GM23338 (cell line): ENCODE data around the gene EFR3B. TPM values are rescaled to one million over a fixed set of nuclear protein-coding genes. Genes with fewer than 3 reads are reported as not detected.

Experiments
- ATAC-seq: fragments of 200-7000 bp; cut with Tn5 transposase; 3 replicates; pipeline ENCODE4 v1.9.1; 2020
- DNase-seq: peaks from one replicate; pipeline ENCODE4 v3.0.0-alpha.2; 2015; ENCODE audit warnings: low spot score
- H2AFZ ChIP-seq: fragments of 200-600 bp; sonication (generic); 2 replicates; pipeline ENCODE4 v1.8.0; 2016; ENCODE audit warnings: antibody characterized with exemption, mild to moderate bottlenecking, moderate library complexity
- H3F3A ChIP-seq: fragments of 200-600 bp; sonication (generic); replicated peaks from 2 replicates; pipeline ENCODE4 v1.8.0; 2017; ENCODE audit warnings: antibody characterized with exemption, mixed run types, low read depth
- H3K27ac ChIP-seq: fragments of 200-600 bp; sonication (generic); 2 replicates; pipeline ENCODE4 v1.6.1; 2016; ENCODE audit warnings: low read depth
- H3K27me3 ChIP-seq: fragments of 200-600 bp; sonication (generic); 2 replicates; pipeline ENCODE4 v1.8.0; 2016; ENCODE audit warnings: mild to moderate bottlenecking, mixed run types, moderate library complexity; ENCODE audit not compliant: insufficient read depth
- H3K36me3 ChIP-seq: fragments of 200-600 bp; sonication (generic); 2 replicates; pipeline ENCODE4 v1.8.0; 2016; ENCODE audit warnings: mild to moderate bottlenecking; ENCODE audit not compliant: insufficient read depth
- H3K4me1 ChIP-seq: fragments of 200-600 bp; sonication (generic); 2 replicates; pipeline ENCODE4 v1.8.0; 2016; ENCODE audit warnings: mild to moderate bottlenecking, moderate library complexity; ENCODE audit not compliant: insufficient read depth
- H3K4me2 ChIP-seq: fragments of 200-600 bp; sonication (generic); 2 replicates; pipeline ENCODE4 v1.7.1; 2017; ENCODE audit warnings: mixed run types
- H3K4me3 ChIP-seq: fragments of 200-600 bp; sonication (generic); 2 replicates; pipeline ENCODE4 v1.6.1; 2016; ENCODE audit warnings: mixed run types
- H3K79me2 ChIP-seq: fragments of 200-600 bp; sonication (generic); replicated peaks from 2 replicates; pipeline ENCODE4 v1.8.0; 2017; ENCODE audit warnings: mild to moderate bottlenecking; ENCODE audit not compliant: insufficient read depth
- H3K9me2 ChIP-seq: fragments of 200-600 bp; sonication (generic); 2 replicates; pipeline ENCODE4 v1.8.0; 2017; ENCODE audit not compliant: insufficient read depth
- H4K20me1 ChIP-seq: fragments of 200-600 bp; sonication (generic); replicated peaks from 2 replicates; pipeline ENCODE4 v1.8.0; 2017; ENCODE audit warnings: mild to moderate bottlenecking; ENCODE audit not compliant: insufficient read depth
- H3K27ac Mint-ChIP-seq: 2 replicates; pipeline ENCODE4 v1.8.0; 2020; ENCODE audit warnings: inconsistent platforms, mild to moderate bottlenecking, moderate library complexity, mixed read lengths
- H3K27me3 Mint-ChIP-seq: 3 replicates; pipeline ENCODE4 v1.8.0; 2022; ENCODE audit warnings: low read depth, mild to moderate bottlenecking, moderate library complexity, mixed read lengths, inconsistent platforms; ENCODE audit not compliant: insufficient read depth, poor library complexity
- H3K36me3 Mint-ChIP-seq: 3 replicates; pipeline ENCODE4 v1.8.0; 2021; ENCODE audit warnings: low read depth, mild to moderate bottlenecking, inconsistent platforms, moderate library complexity, mixed read lengths
- H3K4me1 Mint-ChIP-seq: 3 replicates; pipeline ENCODE4 v1.8.0; 2020; ENCODE audit warnings: mild to moderate bottlenecking, inconsistent platforms, mixed read lengths
- H3K4me3 Mint-ChIP-seq: 3 replicates; pipeline ENCODE4 v1.8.0; 2021; ENCODE audit warnings: moderate library complexity, mild to moderate bottlenecking, inconsistent platforms, mixed read lengths
- H3K9me3 Mint-ChIP-seq: 3 replicates; pipeline ENCODE4 v1.8.0; 2020; ENCODE audit warnings: moderate library complexity, mild to moderate bottlenecking, inconsistent platforms, mixed read lengths
- CREB1 ChIP-seq: fragments of 250-450 bp; sonication (Bioruptor Pico); IDR thresholded peaks from 2 replicates; pipeline ENCODE4 v1.5.0; 2020; ENCODE audit warnings: low read depth, mild to moderate bottlenecking, moderate library complexity
- CTCF ChIP-seq, 2 experiments: fragments of 200-600 bp in 1 of 2; sonication (generic) in 1 of 2; conservative IDR thresholded peaks; 2 replicates each; pipeline versions ENCODE4 v1.5.1 to v1.6.1; 2016 to 2017; ENCODE audit warnings: antibody characterized with exemption in 2 of 2, low read depth in 2 of 2, mild to moderate bottlenecking in 2 of 2, moderate library complexity in 1 of 2
- ETS1 ChIP-seq: IDR thresholded peaks from 2 replicates; pipeline ENCODE4 v1.6.1; 2016; ENCODE audit warnings: antibody characterized with exemption
- EZH2 ChIP-seq: fragments of 200-600 bp; sonication (generic); IDR thresholded peaks from one replicate; pipeline ENCODE4 v1.8.0; 2017; ENCODE audit warnings: antibody characterized with exemption, mild to moderate bottlenecking, low read depth; ENCODE audit not compliant: unreplicated experiment
- EZH2phosphoT487 ChIP-seq: fragments of 200-600 bp; sonication (generic); IDR thresholded peaks from one replicate; pipeline ENCODE4 v1.8.1; 2018; ENCODE audit warnings: antibody characterized with exemption; ENCODE audit not compliant: unreplicated experiment
- JUNB ChIP-seq: IDR thresholded peaks from one replicate; pipeline ENCODE4 v1.6.1; 2016; ENCODE audit warnings: antibody characterized with exemption; ENCODE audit not compliant: unreplicated experiment
- NANOG ChIP-seq: IDR thresholded peaks from 2 replicates; pipeline ENCODE4 v1.6.1; 2016; ENCODE audit warnings: antibody characterized with exemption, borderline replicate concordance
- POLR2AphosphoS5 ChIP-seq: IDR thresholded peaks from 2 replicates; pipeline ENCODE4 v1.6.1; 2016; ENCODE audit warnings: antibody characterized with exemption, low read depth
- REST ChIP-seq: IDR thresholded peaks from one replicate; pipeline ENCODE4 v1.6.1; 2018; ENCODE audit warnings: antibody characterized with exemption; ENCODE audit not compliant: unreplicated experiment
- STAT1 ChIP-seq: IDR thresholded peaks from one replicate; pipeline ENCODE4 v1.6.1; 2016; ENCODE audit warnings: antibody characterized with exemption; ENCODE audit not compliant: unreplicated experiment
- ZNF114 ChIP-seq: fragments of 250-450 bp; sonication (Bioruptor Pico); IDR thresholded peaks from 2 replicates; pipeline ENCODE4 v1.5.0; 2020; ENCODE audit warnings: mild to moderate bottlenecking, moderate library complexity
- ZNF331 ChIP-seq: fragments of 250-450 bp; sonication (Bioruptor Pico); IDR thresholded peaks from 2 replicates; pipeline ENCODE4 v1.5.0; 2020; ENCODE audit warnings: low read depth, mild to moderate bottlenecking, moderate library complexity
- polyA plus RNA-seq: library from polyadenylated mRNA; unstranded; fragments of >200 nt; fragmentation: Nextera tagmentation; extraction: Ambion mirVana; gene quantifications from 2 replicates; pipeline ENCODE4 v1.2.1, GENCODE V29; 2016
- total RNA-seq: library from RNA; depleted of rRNA; stranded (reverse); fragments of >200 nt; shearing (Covaris generic); gene quantifications from 2 replicates; pipeline ENCODE4 v1.2.3, GENCODE V29; 2014
- TF ChIP-seq, protein P1 (sequence below): fragments of 250-450 bp; sonication (Bioruptor Pico); IDR thresholded peaks from 2 replicates; pipeline ENCODE4 v1.5.0; 2020; ENCODE audit warnings: mild to moderate bottlenecking, moderate library complexity

EFR3B gene
- total and polyA plus RNA-seq, 2 experiments from 2014 or later = 3.3 to 10.7 TPM

DNA sequence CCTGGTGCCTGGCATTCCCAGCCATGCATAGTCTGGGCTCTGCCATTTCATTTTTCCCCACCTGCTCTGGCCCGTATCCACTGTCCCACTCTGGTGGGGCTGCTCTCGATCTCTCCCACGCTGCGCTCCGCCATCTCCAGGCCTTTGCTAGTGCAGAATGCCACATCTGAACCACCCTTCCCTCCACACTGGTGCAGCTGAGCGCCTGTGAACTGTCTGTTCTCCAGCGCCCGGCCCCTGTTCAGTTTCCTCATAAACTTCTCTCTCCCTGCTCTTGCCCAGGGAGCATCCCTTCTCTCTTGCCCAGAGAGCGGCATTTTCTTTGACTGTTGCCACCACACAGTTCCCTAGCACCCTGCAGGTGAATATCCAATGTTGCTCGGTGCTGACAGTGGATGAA is 105.0 kb downstream of the EFR3B start:
- no peak overlapping the region for H3K27ac Mint-ChIP-seq
- TF ChIP-seq POLR2AphosphoS5 (no peak), JUNB (no peak), EZH2 (no peak), ETS1 (no peak), EZH2phosphoT487 (no peak), REST (no peak), CREB1 (no peak), ZNF114 (CRISPR knock-in tag) (no peak), CTCF (conservative IDR thresholded peaks at IDR 0.05; ENCODE audit: low read depth in 2 of 2) (no peak), NANOG (no peak), ZNF331 (CRISPR knock-in tag) (no peak), STAT1 (no peak)
- TF ChIP-seq, protein P1, sequence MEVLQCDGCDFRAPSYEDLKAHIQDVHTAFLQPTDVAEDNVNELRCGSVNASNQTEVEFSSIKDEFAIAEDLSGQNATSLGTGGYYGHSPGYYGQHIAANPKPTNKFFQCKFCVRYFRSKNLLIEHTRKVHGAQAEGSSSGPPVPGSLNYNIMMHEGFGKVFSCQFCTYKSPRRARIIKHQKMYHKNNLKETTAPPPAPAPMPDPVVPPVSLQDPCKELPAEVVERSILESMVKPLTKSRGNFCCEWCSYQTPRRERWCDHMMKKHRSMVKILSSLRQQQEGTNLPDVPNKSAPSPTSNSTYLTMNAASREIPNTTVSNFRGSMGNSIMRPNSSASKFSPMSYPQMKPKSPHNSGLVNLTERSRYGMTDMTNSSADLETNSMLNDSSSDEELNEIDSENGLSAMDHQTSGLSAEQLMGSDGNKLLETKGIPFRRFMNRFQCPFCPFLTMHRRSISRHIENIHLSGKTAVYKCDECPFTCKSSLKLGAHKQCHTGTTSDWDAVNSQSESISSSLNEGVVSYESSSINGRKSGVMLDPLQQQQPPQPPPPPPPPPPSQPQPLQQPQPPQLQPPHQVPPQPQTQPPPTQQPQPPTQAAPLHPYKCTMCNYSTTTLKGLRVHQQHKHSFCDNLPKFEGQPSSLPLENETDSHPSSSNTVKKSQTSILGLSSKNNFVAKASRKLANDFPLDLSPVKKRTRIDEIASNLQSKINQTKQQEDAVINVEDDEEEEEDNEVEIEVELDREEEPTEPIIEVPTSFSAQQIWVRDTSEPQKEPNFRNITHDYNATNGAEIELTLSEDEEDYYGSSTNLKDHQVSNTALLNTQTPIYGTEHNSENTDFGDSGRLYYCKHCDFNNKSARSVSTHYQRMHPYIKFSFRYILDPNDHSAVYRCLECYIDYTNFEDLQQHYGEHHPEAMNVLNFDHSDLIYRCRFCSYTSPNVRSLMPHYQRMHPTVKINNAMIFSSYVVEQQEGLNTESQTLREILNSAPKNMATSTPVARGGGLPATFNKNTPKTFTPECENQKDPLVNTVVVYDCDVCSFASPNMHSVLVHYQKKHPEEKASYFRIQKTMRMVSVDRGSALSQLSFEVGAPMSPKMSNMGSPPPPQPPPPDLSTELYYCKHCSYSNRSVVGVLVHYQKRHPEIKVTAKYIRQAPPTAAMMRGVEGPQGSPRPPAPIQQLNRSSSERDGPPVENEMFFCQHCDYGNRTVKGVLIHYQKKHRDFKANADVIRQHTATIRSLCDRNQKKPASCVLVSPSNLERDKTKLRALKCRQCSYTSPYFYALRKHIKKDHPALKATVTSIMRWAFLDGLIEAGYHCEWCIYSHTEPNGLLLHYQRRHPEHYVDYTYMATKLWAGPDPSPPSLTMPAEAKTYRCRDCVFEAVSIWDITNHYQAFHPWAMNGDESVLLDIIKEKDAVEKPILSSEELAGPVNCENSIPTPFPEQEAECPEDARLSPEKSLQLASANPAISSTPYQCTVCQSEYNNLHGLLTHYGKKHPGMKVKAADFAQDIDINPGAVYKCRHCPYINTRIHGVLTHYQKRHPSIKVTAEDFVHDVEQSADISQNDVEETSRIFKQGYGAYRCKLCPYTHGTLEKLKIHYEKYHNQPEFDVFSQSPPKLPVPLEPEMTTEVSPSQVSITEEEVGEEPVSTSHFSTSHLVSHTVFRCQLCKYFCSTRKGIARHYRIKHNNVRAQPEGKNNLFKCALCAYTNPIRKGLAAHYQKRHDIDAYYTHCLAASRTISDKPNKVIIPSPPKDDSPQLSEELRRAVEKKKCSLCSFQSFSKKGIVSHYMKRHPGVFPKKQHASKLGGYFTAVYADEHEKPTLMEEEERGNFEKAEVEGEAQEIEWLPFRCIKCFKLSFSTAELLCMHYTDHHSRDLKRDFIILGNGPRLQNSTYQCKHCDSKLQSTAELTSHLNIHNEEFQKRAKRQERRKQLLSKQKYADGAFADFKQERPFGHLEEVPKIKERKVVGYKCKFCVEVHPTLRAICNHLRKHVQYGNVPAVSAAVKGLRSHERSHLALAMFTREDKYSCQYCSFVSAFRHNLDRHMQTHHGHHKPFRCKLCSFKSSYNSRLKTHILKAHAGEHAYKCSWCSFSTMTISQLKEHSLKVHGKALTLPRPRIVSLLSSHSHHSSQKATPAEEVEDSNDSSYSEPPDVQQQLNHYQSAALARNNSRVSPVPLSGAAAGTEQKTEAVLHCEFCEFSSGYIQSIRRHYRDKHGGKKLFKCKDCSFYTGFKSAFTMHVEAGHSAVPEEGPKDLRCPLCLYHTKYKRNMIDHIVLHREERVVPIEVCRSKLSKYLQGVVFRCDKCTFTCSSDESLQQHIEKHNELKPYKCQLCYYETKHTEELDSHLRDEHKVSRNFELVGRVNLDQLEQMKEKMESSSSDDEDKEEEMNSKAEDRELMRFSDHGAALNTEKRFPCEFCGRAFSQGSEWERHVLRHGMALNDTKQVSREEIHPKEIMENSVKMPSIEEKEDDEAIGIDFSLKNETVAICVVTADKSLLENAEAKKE (CRISPR knock-in tag) = no peak
- H3K4me1 ChIP-seq = no peaks in the 10 kb centered on the region
- no peaks in the 10 kb centered on the region for H3K4me1 Mint-ChIP-seq
- H3K9me3 Mint-ChIP-seq = no peaks in the 10 kb centered on the region
- H2AFZ ChIP-seq = no peak overlapping the region
- H3K27me3 ChIP-seq = no peaks in the 10 kb centered on the region
- H3K4me3 Mint-ChIP-seq = no peak overlapping the region
- no peak overlapping the region for H3K4me2 ChIP-seq
- peaks cover 7% of the 10 kb centered on the region for H3K27me3 Mint-ChIP-seq
- H3K79me2 ChIP-seq = no peaks in the 10 kb centered on the region
- peaks cover 2% of the 10 kb centered on the region; the same call in 2 of the 3 replicates for H3K36me3 Mint-ChIP-seq
- ATAC-seq (no peak), DNase-seq (no peak)
- no peaks in the 10 kb centered on the region for H3K9me2 ChIP-seq
- H4K20me1 ChIP-seq = no peaks in the 10 kb centered on the region
- no peaks in the 10 kb centered on the region for H3K36me3 ChIP-seq
- no peak overlapping the region for H3K27ac ChIP-seq
- H3F3A ChIP-seq = no peaks in the 10 kb centered on the region
- no peak overlapping the region for H3K4me3 ChIP-seq
